HepG2 (cell line): ENCODE measurements around the gene TGM1. TPM values are rescaled to one million over a fixed set of nuclear protein-coding genes. Genes with fewer than 3 reads are reported as not detected.

Experiments
- FOXJ3 ChIP-seq: sonication (generic); formaldehyde crosslinking; IDR thresholded peaks from 2 replicates; pipeline ENCODE4 v1.4.0; 2020; ENCODE audit warnings: missing genetic modification reagents, mild to moderate bottlenecking, borderline replicate concordance
- KDM3A ChIP-seq: IDR thresholded peaks from 2 replicates; pipeline ENCODE4 v1.6.1; 2018; ENCODE audit warnings: low read depth, missing compliant biosample characterization
- MYNN ChIP-seq: sonication (generic); formaldehyde crosslinking; IDR thresholded peaks from 2 replicates; pipeline ENCODE4 v1.4.0; 2020; ENCODE audit warnings: mild to moderate bottlenecking, low read depth, missing genetic modification reagents
- SETDB1 ChIP-seq: sonication (generic); formaldehyde crosslinking; IDR thresholded peaks from 2 replicates; pipeline ENCODE4 v1.5.1; 2020; ENCODE audit warnings: missing genetic modification reagents, mild to moderate bottlenecking, borderline replicate concordance
- TMF1 ChIP-seq: sonication (generic); formaldehyde crosslinking; IDR thresholded peaks from 2 replicates; pipeline ENCODE4 v1.8.1; 2022; ENCODE audit warnings: low read depth, missing genetic modification reagents
- ZNF446 ChIP-seq: sonication (generic); formaldehyde crosslinking; IDR thresholded peaks from 2 replicates; pipeline ENCODE4 v1.5.0; 2020; ENCODE audit warnings: mild to moderate bottlenecking, missing genetic modification reagents
- ZNF484 ChIP-seq: sonication (generic); formaldehyde crosslinking; IDR thresholded peaks from 2 replicates; pipeline ENCODE4 v1.5.1; 2020; ENCODE audit warnings: mild to moderate bottlenecking, low read depth, missing genetic modification reagents, borderline replicate concordance
- ZNF629 ChIP-seq: sonication (generic); formaldehyde crosslinking; conservative IDR thresholded peaks from 2 replicates; pipeline ENCODE4 v1.5.0; 2020; ENCODE audit warnings: missing genetic modification reagents
- ZNF775 ChIP-seq: sonication (generic); formaldehyde crosslinking; IDR thresholded peaks from 2 replicates; pipeline ENCODE4 v1.4.0; 2020; ENCODE audit warnings: missing genetic modification reagents, mild to moderate bottlenecking, moderate library complexity, borderline replicate concordance
- ZNF800 ChIP-seq: sonication (generic); formaldehyde crosslinking; IDR thresholded peaks from 2 replicates; pipeline ENCODE4 v1.4.0; 2020; ENCODE audit warnings: missing genetic modification reagents
- polyA plus RNA-seq, 8 experiments: library from polyadenylated mRNA; depleted of rRNA in 3 of 8; stranded (reverse) in 7 of 8; unstranded in 1 of 8; fragments of >200 nt; fragmentation: Illumina TruSeq in 4 of 8; extraction: Trizol in 4 of 8; gene quantifications; 2 replicates each; pipeline versions ENCODE4 v1.2.1 to v1.2.3, GENCODE V29; 2011 to 2016; ENCODE audit warnings: low read depth in 4 of 8, missing spikeins in 1 of 8, mixed read lengths in 1 of 8; ENCODE audit not compliant: insufficient read depth in 1 of 8
- total RNA-seq, 5 experiments: library from RNA; depleted of rRNA; stranded (reverse); fragments of >200 nt; fragmentation: Illumina TruSeq; extraction: Trizol; gene quantifications; 2 replicates each; pipeline ENCODE4 v1.2.3, GENCODE V29; 2016; ENCODE audit warnings: low read depth in 1 of 5
- TF ChIP-seq, protein P1 (sequence below), 2 experiments: sonication (generic) in 1 of 2; formaldehyde crosslinking in 1 of 2; IDR thresholded peaks; 2 replicates each; pipeline versions ENCODE4 v1.6.1 to v1.9.0; 2014 to 2022; ENCODE audit warnings: antibody characterized with exemption in 1 of 2, borderline replicate concordance in 1 of 2, inconsistent platforms in 1 of 2, low read depth in 1 of 2, missing genetic modification reagents in 1 of 2
- TF ChIP-seq, protein P2 (sequence below): sonication (generic); formaldehyde crosslinking; IDR thresholded peaks from 2 replicates; pipeline ENCODE4 v1.5.0; 2020; ENCODE audit warnings: mild to moderate bottlenecking, missing genetic modification reagents
- TF ChIP-seq, protein P3 (sequence below): sonication (generic); formaldehyde crosslinking; IDR thresholded peaks from 2 replicates; pipeline ENCODE4 v1.5.0; 2020; ENCODE audit warnings: missing genetic modification reagents

Gene TGM1
- total and polyA plus RNA-seq, 2 of the 13 experiments (the other 11 are each of a cell fraction or from before 2014, with no cell fraction given) = 3.2 to 10.6 TPM

GRCh38 chr14:24271134-24271833, 8.3 kb upstream of the TGM1 start, which contains the start of gene RABGGTA (continued):
- TF ChIP-seq, protein P1, sequence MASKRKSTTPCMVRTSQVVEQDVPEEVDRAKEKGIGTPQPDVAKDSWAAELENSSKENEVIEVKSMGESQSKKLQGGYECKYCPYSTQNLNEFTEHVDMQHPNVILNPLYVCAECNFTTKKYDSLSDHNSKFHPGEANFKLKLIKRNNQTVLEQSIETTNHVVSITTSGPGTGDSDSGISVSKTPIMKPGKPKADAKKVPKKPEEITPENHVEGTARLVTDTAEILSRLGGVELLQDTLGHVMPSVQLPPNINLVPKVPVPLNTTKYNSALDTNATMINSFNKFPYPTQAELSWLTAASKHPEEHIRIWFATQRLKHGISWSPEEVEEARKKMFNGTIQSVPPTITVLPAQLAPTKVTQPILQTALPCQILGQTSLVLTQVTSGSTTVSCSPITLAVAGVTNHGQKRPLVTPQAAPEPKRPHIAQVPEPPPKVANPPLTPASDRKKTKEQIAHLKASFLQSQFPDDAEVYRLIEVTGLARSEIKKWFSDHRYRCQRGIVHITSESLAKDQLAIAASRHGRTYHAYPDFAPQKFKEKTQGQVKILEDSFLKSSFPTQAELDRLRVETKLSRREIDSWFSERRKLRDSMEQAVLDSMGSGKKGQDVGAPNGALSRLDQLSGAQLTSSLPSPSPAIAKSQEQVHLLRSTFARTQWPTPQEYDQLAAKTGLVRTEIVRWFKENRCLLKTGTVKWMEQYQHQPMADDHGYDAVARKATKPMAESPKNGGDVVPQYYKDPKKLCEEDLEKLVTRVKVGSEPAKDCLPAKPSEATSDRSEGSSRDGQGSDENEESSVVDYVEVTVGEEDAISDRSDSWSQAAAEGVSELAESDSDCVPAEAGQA (IDR thresholded peaks at IDR 0.05; ENCODE audit: low read depth) = peak; percentile 91
- TF ChIP-seq, protein P1 (CRISPR knock-in tag; IDR thresholded peaks at IDR 0.05; ENCODE audit: borderline replicate concordance) = peak; percentile 98; the same call in 1 of the 2 replicates
- TF ChIP-seq FOXJ3 (CRISPR knock-in tag) (peak; percentile 69), TMF1 (CRISPR knock-in tag) (peak; percentile 97), ZNF775 (no peak), MYNN (CRISPR knock-in tag) (peak; percentile 87), SETDB1 (CRISPR knock-in tag) (no peak), ZNF446 (CRISPR knock-in tag) (peak; percentile 99), KDM3A (CRISPR knock-in tag) (peak; percentile 100), ZNF484 (peak; percentile 89; the same call in 1 of the 2 replicates), ZNF629 (CRISPR knock-in tag) (peak; percentile 85), ZNF800 (CRISPR knock-in tag) (peak; percentile 100)
- TF ChIP-seq, protein P2, sequence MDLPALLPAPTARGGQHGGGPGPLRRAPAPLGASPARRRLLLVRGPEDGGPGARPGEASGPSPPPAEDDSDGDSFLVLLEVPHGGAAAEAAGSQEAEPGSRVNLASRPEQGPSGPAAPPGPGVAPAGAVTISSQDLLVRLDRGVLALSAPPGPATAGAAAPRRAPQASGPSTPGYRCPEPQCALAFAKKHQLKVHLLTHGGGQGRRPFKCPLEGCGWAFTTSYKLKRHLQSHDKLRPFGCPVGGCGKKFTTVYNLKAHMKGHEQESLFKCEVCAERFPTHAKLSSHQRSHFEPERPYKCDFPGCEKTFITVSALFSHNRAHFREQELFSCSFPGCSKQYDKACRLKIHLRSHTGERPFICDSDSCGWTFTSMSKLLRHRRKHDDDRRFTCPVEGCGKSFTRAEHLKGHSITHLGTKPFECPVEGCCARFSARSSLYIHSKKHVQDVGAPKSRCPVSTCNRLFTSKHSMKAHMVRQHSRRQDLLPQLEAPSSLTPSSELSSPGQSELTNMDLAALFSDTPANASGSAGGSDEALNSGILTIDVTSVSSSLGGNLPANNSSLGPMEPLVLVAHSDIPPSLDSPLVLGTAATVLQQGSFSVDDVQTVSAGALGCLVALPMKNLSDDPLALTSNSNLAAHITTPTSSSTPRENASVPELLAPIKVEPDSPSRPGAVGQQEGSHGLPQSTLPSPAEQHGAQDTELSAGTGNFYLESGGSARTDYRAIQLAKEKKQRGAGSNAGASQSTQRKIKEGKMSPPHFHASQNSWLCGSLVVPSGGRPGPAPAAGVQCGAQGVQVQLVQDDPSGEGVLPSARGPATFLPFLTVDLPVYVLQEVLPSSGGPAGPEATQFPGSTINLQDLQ (CRISPR knock-in tag) = peak; percentile 98
- TF ChIP-seq, protein P3, sequence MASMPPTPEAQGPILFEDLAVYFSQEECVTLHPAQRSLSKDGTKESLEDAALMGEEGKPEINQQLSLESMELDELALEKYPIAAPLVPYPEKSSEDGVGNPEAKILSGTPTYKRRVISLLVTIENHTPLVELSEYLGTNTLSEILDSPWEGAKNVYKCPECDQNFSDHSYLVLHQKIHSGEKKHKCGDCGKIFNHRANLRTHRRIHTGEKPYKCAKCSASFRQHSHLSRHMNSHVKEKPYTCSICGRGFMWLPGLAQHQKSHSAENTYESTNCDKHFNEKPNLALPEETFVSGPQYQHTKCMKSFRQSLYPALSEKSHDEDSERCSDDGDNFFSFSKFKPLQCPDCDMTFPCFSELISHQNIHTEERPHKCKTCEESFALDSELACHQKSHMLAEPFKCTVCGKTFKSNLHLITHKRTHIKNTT (CRISPR knock-in tag) = peak; percentile 93; the same call in 1 of the 2 replicates
